ENCODE data around the gene UBE2L3.

UBE2L3 gene

GRCh38 chr22:21669026-21669425, 101.5 kb downstream of the UBE2L3 start:
- no peak for DNase-seq (ENCODE audit: low read depth in 1 of 2, low spot score in 1 of 2)

- no peak for DNase-seq (ENCODE audit: low read depth in 1 of 2, low spot score in 1 of 2)
These were observed 104.7 kb downstream of the UBE2L3 start for GRCh38 chr22:21672107-21672629.
